GM18867 (cell line): ENCODE data around the gene TRIM33.
"Not testable (repeated sequence)": the region's sequence is repeated elsewhere in the genome, so short reads cannot be mapped to it uniquely, and the experiment has no call there.

Experiments used
- ATAC-seq: cut with Tn5 transposase; IDR thresholded peaks from one replicate; pipeline ENCODE4 v1.9.1; 2021; ENCODE audit warnings: mild to moderate bottlenecking, moderate library complexity; ENCODE audit not compliant: unreplicated experiment

The TRIM33 gene

DNA sequence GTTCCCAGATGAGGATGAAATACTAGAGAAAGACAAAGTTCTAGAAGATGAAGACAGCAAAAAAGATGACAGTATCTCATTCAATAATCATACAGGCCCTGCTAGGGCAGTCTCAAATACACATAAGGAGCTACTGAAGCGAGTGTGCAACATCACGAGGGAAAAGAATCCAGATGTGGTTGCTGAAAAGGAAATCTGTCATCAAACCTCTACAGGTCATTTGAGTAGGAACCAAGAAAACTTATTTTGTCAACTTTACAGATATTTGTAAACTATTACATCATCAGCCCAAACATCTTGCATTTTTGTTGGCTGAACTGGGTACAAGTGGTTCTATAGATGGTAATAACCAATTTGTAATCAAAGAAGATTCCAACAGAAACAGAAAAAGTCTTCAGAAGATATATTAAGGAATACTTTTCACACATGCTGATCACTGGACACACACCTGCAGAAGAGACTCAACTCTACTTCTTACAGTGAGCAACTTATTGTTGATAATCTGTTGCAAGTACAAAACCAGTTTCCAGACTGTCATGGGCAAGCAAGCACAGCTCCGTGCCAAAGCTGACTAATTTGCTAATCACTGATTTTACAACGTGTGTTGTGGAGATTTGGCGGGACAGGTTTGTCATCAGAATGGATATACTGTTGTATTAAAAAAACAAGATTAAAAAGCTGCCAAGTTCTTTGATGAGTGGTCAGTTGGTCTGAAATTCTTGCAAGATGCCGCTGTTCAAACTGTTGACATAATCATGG lies 42.1 kb downstream of the TRIM33 start:
- ATAC-seq: no peak

DNA sequence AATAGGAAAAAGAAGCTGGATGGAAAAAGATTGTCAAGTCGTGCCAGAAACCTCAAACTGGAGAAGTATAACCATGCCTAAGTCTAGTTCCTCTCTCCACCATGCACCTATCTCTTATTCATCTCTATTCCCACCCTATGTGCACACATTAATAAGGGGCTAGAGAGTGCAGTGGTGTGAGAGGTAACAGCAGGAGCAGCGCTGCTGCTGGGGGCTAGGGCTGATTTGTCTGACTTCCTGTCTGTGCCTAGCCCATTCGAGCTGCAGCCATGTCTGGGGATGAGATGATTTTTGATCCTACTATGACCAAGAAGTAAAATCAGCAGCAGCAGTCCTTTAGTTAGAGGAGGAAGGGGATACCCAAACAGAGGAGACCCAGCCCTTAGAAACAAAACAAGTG lies 43.0 kb downstream of the TRIM33 start:
- ATAC-seq: no peak

DNA sequence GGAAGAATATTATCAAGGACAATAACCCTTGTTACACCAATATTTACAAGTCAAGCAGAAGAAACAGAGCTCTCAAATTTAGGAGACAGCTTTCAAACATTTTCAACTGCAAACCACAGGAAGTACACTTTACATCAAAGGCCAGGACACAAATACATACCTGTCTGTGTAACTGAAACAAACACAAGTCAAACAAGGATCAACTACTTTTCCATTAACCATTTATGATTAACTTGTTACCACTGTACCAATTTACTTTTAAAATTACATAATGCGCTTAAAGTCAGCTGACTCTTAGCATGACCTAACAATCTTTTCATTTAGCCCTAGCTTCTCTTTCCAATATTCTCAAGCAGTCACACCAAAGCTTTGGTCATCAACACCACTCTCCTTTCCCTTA lies 43.5 kb downstream of the TRIM33 start:
- peak; percentile 56 for ATAC-seq

DNA sequence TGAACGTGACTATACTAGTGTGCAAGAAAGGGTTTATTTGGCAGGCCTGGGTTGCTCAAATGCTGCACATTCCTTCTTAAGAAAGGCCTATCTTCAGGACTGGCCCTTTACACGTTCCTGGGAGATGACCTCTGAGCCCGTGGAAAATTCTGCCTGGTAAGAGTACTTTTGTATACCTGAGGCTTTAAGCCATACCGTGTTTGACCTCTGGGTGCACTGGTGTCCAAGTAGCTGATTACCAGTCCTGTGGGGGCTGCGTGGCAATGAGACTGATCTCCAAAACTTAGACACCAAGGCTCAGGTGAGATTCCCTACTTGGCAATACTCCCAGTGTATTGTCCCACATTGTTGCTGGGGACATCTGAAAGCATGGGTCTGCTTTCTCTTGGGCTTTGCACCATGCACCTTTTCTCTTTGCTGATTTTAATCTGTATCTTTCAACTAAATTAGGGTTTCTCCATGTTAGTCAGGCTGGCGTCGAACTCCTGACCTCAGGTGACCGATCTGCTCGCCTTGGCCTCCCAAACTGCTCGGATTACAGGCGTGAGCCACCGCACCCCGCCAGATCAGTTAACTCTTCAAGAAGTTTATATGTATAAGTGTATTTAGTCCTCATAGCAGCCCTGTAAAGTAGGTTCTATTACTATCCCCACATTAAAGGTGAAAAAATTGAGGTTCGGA lies 44.5 kb downstream of the TRIM33 start:
- no peak for ATAC-seq

DNA sequence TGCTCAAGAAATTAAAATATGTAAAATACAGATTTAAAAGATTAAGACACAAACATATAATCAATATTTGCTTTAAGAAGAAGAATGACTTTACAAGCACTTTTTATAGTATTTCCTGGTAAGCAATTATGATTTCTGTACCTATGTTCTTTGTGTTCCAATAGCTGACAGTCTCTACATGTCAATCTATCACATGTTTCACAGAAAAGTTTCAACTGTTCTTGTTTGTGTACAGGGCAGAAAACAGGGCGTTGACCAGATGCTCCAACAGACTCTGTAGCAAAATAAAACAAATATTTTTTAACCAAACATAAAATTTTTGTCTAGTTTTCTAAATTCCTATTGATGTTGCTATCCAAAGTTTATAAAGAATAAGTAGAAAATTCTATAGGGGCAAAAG lies 48.0 kb downstream of the TRIM33 start:
- ATAC-seq: no peak

DNA sequence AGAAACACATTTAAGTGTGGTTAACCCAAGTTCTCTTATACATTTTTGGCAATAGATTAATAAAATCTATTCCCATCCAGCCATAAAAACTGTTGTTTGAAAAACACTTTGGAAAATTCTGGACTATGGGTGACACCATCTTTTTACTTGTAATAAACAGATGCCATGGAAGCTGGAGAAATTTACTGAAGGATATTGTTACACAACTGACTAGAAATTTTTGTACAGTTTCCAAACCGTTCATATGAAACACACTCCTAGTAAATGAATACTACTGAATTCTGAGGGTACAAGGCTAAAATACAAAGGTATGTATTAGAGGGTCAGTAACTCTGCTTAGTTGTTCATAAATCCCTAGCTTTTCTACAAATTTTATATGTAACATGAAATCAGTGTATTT lies 48.7 kb downstream of the TRIM33 start:
- no peak for ATAC-seq

DNA sequence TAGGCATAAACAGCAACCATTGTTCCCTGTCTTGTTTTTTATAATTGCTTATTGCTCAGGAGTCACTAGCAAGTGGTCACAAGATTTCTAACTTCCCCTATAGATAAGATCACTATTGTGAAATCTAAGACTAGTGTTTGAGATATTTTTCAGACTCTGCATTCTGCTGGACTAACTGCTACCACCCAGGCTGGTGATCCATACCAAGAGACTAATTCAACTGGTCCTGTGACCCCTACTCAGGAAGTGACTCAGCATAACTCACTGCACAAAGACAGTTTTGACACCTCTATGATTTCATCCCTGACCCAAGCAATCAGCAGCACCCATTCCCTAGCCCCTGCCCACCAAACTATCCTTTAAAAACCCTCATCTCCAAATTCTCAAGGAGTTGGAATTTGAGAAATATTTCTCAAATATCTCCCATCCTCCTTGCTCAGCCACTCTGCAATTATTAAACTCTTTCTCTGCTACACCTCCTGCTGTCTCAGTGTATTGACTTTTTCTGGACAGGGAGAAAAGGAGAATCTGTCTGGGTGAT lies 52.7 kb downstream of the TRIM33 start:
- no peak for ATAC-seq

DNA sequence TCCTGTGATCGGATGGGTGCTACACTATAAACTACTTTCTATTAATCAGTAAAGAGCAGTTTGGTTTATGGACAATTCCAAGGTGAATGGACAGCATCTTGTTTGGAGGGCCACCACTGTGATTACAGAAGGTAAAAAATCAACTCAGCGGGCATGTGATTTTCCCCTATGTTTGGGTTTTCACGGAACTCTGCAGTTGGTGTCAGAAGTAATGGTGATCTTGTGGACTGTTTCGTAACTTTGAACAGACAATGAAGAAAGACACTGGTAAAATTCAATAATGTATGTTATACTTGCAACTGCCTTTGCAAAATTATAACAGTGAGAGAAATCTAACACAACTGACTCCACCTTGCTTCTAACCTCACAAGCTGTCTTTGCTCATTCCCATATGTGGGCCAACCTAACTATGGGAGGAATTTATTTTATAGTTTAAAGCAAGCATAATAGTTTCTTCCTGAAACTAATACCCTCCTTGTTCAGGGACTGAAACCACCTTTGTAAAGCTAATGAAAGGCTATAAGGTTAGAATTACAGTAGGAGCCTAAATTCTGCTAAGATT lies 53.2 kb downstream of the TRIM33 start:
- no peak for ATAC-seq

DNA sequence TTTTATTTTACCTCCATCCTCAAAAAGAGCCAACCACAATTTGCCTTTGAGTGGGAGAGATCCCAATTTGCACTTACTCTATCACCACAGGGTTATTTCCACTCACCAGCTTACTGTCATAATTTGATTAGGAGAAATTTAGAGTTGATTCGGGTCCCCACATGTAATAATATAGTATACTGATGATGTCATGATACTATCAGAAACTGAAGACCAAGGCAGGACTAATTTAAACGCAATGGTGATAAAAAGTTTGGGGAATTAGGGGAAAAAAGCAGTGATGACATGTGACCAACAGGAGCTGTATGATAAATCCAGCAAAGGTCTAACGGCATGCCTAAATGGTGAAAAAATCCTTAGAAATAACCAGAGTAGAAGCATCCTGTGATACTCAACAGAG lies 54.4 kb downstream of the TRIM33 start:
- no peak for ATAC-seq

DNA sequence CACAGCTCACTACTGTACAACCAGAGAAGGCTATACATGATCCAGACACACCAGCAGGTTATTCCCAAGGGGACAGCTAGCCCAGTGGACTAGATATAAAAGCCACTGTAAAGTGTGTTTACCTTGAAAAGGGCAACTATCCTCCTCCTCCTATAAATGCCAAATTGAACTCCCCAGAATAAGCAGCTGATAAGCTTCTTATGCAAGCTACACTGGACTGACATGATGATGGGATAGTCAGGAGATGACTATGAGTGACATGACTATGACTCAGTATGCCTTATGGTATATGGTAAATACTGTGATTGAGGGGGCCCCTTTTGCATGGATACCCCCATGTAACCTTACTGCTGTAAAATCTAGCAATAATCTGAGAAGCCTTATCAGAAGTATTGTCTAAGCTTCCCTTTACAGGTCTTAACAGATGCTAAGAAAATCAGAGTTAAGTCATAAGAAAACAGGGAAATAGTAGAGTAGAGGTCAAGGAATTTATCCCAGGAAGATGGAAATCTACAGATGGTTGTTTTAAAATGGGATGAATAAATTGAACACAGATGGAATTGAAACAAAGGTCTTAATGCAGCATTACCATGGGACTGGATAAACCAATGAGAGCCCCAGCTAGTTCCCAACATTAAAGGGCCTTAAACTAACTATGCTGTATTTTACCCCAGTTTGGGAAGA lies 55.8 kb downstream of the TRIM33 start:
- ATAC-seq: no peak

DNA sequence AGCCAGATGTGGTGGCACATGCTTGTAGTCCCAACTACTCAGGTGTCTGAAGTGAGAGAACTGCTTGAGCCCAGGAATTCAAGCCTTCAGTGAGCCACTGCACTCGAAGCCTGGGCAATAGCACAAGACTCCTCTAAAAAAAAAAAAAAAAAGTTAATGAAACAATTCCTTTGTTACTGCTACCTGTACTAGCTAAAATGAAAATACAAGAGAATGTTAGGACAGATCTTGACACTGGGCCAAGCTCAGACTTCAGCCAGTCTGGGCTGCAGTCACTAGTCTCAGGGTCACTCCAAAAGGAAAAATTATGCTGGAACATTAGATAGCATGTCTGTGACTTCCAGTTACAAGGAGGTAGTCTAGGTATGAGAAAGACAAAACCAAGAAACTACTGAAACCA lies 56.5 kb downstream of the TRIM33 start:
- ATAC-seq: no peak

DNA sequence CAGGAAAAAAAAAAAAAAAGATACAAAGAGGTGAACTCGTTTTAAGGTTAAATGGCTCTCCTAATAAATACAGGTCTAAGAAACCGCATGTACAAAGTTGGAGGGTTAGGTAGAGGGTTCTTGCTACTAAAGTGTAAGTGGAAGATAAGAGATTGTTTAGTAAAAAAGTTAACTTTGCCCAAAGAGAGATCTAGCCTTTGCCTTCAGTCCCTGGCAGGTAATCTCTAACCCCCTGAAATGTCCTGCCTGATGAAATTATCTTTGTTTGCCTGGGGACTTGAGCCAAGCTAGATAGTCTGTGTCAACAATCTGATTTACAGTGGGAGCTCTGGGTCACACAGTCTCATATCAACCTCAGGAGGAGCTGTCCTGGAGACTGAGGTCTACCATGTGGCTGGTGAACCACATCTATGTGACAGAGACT lies 57.6 kb downstream of the TRIM33 start:
- ATAC-seq: no peak

DNA sequence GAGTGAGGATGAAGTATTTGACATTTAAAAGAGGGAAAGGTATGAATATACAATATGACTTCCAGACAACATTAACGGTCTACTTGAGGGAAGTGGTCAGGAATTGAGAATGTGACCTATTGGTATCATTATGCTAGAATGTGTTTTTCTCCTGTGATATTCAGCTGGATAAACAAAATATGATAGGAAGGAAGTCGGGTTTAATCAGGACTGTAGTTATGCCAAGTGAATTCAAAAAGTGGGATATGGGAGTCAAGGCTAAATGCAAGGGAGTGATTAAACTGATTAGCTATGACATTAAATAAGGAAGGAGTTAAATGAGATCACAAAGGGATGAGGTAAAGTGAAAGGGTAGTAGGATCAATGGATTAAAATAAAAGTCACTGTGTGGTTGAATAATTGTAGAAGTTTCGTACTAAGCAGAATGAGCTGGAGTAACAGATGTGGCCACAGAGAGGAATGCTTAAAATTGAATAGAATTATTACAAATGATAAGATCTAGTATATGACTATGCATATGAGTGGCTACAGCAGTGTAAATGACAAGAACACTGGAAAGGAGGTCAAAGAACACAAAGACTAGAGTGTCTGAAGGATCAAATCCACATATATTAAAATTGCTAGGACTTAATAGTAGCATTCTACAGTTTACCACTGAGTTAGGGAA lies 62.5 kb downstream of the TRIM33 start:
- no peak for ATAC-seq

DNA sequence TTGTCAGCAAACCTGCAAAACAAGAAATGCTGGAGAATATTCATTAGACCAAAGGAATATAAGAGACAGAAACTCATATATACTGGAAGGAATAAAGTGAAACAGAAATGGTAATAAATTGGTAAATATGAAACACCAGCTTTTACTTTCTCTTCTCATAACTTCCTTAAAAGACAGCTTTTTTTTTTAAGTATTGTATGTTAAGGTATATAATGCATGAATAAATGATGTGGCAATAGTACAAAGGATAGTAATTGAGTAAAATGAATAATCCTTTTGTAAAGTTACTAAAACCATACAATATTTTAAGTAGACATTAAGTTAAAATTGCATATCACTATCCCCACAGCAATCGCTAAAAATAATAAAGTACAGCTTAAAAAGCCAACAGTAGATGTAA lies 64.8 kb downstream of the TRIM33 start:
- ATAC-seq: no peak

DNA sequence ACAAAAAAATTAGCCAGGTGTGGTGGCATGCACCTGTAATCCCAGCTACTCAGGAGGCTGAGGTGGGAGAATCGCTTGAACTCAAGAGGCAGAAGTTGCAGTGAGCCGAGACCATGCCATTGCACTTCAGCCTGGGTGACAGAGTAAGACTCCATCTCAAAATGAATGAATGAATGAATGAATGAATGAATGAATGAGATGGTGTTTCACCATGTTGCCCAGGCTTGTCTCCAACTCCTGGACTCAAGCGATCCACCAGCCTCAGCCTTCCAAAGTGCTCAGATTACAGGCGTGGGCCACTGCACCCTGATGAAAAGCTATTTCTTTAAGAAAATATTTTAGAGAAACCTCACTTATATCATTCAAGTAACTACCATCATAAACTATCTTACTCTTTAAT lies 67.8 kb downstream of the TRIM33 start:
- not testable (repeated sequence) for ATAC-seq

DNA sequence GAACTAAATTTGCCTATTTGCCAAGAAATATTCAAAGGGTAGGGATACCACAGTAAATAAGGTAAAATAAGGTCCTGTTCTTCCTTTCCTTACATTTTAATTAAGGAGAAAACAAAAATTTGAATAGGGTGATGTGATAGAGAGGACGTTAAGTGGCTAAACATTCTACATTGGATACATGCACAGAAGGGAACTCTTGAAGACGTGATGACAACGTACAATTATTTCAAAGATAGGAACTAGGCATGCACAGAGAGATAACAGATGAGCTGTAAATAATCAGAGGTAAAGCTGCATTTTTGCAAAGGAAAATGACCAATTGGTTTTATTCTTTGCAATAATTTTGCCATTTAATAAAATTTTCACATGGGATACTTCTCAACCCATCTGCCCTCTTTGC lies 69.7 kb downstream of the TRIM33 start:
- ATAC-seq: no peak

DNA sequence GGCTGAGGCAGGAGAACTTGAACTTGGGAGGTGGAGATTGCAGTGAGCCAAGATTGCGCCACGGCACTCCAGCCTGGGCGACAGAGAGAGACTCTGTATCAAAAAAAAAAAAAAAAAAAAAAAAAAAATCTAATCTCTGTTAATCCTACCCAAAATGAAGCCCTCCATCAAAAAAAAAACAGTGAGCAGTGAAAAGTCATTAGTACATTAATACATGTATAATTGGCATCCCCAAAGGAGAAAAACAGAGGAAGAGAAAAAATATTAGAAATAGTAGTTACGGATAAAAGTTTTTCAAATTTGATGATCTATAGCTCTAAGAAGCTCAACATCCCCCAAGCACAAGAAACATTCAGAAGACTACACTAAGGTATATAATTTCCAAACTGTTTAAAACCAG lies 71.6 kb downstream of the TRIM33 start:
- no peak for ATAC-seq

DNA sequence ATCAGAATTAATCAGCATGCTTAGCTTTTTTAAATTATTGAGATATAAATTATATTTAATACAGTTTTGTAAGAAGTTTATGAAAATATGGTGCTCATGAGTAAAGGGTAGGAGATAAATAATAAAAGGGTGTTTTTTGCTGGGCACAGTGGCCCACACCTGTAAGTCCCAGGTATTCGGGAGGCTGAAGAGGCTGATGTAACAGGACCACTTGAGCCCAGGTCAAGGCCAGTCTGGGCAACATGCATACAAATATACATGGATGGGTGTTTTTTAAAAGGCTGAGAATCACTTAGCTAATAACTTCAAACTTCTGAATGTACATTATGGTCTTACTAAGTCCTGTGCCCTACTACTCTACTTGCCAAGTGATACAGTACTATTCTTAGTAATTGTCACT lies 73.2 kb downstream of the TRIM33 start:
- no peak for ATAC-seq

DNA sequence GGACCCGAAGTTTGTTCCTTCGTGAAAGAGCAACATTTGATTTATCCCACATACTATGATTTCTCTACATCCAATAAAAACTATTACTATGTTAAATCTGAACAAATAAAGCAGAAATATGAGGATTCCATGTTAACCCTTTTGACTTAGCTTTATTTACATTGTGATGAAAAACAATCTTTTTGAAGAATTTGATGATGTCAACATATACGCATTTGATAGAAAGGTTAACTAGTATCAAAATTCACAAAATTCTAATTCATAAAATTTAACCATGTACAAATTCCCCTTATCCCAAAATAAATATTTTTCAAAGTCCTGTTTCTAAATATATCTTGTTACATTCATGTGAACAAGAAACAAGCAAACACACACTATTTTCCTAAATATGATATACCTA lies 74.2 kb downstream of the TRIM33 start:
- ATAC-seq: no peak

DNA sequence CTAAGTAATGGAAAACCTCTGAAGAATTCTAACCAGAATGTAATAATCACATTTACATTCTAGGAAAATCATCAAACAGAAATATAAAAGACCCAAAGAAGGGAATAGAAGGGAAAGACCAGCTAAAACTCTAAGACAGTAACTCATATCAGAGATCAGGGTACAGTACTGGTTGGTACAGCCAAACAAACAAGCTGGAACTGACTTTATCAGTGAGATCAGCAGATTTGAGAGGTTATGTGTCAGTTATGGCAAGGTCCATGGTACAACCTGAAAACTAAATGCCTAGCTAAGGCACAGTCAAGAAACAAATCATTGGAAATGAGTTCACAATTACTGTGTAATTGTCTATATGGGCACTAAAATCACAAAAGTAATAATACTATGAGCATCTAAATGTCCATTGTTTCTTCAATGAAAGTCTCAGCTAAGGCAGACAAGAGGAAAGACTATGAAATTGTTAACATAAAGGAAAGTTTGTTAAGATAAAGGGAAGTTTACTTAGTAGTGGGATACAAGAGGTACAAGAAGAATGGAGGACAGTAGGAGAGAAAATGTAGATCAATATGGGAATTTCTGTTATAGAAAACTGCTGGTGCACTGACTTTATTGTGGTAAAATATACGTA lies 75.8 kb downstream of the TRIM33 start:
- ATAC-seq: no peak

DNA sequence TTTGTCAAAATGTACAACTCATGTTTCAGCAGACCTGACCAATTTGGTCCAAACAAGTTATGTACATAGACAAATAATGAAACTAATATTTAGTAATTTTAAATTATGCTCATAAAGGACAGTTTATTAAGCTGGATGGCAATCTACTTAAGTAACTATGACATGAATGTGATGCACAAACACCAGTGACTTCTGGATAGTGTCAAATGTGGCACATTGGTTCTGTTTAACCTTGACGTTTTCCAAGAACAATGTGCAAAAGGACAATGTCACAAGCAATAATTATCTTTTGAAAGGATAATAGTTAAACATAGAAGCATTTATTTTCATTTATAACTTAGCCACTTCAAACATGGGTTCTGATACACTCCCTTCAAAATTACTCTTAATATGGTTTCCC lies 80.0 kb downstream of the TRIM33 start:
- ATAC-seq: no peak
